AG08395 (cell line): Measurements from ENCODE around the gene ZNF763.
"Not testable (repeated sequence)": the region's sequence is repeated elsewhere in the genome, so short reads cannot be mapped to it uniquely, and the experiment has no call there.

Experiments used
- DNase-seq: peaks from one replicate; pipeline ENCODE4 v3.0.0; 2012; ENCODE audit warnings: mixed read lengths, low spot score

Gene ZNF763

GRCh38 chr19:11964858-11965645 is at the start of gene ZNF763:
Gene ZNF763 (plus strand): TSS chr19:11965040. CDS start chr19:11965209, 169 bp downstream.
- DNase-seq, result peak; percentile 93

- DNase-seq, result no peak
Measured at GRCh38 chr19:11921852-11922495, 42.9 kb upstream of the ZNF763 start.

DNA sequence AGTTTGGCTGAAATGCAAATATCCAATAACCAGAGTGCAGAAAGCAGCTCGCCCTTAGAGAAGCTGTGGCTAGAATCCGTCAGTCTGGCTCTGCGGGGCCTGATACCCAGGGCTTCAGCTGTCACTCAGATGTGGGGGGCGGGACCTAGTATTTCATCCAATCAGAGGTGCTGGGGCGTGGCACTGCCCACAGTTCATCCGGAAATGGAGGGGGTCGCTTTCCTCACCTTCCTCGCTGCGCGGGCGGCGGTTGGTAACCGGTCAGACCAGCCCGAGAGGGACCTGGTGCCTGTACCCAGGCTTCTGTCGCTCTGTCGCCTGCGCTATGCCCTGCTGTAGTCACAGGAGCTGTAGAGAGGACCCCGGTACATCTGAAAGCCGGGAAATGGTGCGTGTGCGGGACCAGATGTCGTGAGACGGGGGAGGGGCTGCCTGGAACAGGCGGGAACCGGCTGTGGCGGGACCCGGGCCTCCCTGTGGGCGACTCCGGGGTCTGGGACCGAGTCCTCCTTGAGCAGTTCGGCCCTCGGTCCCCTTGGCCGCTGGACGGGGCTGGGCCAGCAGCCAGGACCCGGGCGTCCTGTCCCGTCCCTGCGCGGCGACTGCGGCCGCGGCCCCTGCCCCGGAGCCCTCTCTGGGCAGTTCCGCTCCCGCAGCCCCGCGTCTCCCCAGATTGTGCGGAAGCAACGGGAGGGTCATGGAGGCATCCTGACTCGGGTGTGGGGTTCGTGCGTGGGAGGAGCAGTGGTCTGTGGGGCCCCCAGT is 39.8 kb upstream of the ZNF763 start, which contains the start of gene ZNF700:
ZNF700 (plus strand) TSS at position 222 of the 765 bp plus-strand sequence; CDS start at position 326, 104 bp downstream.
- DNase-seq, result peak; percentile 95

DNA sequence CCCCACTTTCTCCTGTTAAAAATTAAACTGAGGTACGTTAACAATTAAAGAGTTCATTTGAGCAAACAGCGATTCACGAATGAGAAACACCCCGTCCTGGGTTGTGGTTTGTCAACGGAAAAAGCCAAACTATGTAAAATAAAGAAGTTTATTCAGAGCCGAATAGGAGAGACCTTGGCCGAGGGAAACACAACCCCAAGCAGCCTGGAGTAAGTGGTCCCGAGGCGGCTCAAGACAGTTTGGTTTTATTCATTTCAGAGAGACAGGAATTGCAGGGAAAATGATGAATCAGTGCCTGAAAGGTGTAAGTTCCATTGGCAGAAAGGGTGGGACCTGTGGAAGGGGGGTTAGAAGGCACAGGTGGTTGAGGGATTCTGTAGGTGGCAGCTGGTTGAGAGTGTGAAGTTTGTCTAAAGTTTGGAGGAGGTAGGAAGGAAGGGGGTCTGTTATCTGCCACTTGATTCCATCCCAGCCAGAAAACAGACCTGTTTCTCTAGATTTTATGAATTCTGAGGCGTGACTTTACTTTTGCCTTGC is 39.1 kb upstream of the ZNF763 start:
- DNase-seq, result not testable (repeated sequence)

DNA sequence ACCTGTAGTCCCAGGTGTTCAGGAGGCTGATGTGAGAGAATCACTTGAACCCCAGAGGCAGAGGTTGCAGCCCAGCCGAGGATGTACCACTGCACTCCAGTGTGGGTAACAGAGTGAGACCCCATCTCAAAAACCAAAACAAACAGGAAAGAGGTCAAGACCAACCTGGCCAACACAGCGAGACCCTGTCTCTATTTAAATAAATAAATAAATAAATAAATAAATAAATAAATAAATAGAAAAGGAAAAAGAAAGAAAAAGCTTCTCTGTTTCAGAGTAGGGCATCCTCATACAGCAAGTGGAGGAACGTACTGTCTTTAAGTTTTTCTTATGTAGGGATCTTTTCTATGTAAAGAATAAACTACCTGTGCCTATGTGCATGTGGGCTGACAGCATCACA is 37.6 kb upstream of the ZNF763 start:
- no peak for DNase-seq

- no peak for DNase-seq
Measured at GRCh38 chr19:11931051-11931450, 33.8 kb upstream of the ZNF763 start.

GRCh38 chr19:11931513-11931912 is 33.3 kb upstream of the ZNF763 start:
- DNase-seq, result no peak

GRCh38 chr19:11935829-11936228 is 29.0 kb upstream of the ZNF763 start:
- DNase-seq, result not testable (repeated sequence)

- not testable (repeated sequence) for DNase-seq
Measured at GRCh38 chr19:11938383-11938782, 26.5 kb upstream of the ZNF763 start.

GRCh38 chr19:11941361-11941887 is 23.4 kb upstream of the ZNF763 start:
- not testable (repeated sequence) for DNase-seq

DNA sequence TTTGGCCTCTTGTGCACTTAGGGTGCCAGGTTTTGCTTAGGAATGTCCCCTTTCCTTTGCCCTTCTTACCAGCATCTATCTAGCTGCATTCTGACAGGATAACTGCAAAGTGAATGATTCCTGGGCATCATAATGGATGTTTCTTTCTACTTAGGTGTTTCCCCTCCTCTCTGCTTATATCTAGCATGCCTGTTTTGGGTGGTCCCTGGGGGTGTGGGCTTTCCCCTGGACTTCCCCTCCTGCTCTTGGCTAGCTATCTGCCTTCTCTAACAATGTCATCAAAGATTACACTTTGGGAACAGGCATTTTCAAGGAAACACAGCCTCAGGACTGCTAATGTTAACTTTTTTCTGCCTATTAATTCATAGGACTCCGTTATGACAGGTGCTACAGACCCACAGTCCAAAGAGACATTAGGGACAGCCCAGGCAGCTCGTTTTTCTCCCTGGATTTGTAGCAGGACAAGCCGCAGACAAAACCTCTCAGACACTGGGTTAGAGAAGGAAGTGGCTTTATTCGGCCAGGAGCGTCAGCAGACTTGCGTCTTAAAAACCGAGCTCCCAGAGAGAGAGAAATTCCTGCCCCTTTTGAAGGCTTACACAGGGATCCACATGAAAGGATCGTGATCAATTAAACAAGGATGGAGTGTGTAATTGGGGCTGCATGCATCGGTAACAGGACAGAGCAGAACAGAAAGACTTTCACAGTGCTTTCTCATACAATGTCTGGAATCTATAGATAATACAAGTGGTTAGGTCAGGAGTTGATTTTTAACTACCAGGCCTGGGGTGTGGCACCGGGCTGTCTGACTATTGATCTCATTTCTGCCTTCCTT is 22.6 kb upstream of the ZNF763 start:
- DNase-seq, result no peak

- DNase-seq, result no peak
Measured at GRCh38 chr19:11942843-11943108, 22.1 kb upstream of the ZNF763 start.

GRCh38 chr19:11944656-11945055 is 20.2 kb upstream of the ZNF763 start:
- DNase-seq, result no peak

GRCh38 chr19:11948646-11949045 is 16.2 kb upstream of the ZNF763 start:
- no peak for DNase-seq

- no peak for DNase-seq
Measured at GRCh38 chr19:11949201-11949600, 15.6 kb upstream of the ZNF763 start.

DNA sequence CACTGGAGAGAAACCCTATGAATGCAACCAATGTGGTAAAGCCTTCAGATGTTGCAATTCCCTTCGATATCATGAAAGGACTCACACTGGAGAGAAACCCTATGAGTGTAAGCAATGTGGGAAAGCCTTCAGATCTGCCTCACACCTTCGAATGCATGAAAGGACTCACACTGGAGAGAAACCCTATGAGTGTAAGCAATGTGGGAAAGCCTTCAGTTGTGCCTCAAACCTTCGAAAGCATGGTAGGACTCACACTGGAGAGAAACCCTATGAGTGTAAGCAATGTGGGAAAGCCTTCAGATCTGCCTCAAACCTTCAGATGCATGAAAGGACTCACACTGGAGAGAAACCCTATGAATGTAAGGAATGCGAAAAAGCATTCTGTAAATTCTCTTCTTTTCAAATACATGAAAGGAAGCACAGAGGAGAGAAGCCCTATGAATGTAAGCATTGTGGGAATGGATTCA is 15.2 kb upstream of the ZNF763 start:
- DNase-seq, result not testable (repeated sequence)

DNA sequence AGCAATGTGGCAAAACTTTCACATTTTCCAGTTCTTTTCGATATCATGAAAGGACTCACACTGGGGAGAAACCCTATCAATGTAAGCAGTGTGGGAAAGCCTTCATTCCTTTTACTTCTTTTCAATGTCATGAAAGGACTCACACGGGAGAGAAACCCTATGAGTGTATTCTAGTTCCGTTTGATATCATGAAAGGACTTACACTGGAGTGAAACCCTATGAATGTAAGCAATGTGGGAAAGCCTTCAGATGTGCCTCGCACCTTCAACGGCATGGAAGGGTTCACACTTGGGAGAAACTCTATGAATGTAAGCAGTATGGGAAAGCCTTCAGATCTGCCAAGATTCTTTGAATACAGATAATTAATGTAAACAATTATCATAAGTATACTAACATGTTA is 14.5 kb upstream of the ZNF763 start:
- DNase-seq, result no peak

- DNase-seq, result peak; percentile 75
Measured at GRCh38 chr19:11963566-11964355, 1.1 kb upstream of the ZNF763 start.

GRCh38 chr19:11964496-11964857 is 363 bp upstream of the ZNF763 start:
- peak; percentile 16 for DNase-seq

- DNase-seq, result no peak
Measured at GRCh38 chr19:11970174-11970573, 5.3 kb downstream of the ZNF763 start.

DNA sequence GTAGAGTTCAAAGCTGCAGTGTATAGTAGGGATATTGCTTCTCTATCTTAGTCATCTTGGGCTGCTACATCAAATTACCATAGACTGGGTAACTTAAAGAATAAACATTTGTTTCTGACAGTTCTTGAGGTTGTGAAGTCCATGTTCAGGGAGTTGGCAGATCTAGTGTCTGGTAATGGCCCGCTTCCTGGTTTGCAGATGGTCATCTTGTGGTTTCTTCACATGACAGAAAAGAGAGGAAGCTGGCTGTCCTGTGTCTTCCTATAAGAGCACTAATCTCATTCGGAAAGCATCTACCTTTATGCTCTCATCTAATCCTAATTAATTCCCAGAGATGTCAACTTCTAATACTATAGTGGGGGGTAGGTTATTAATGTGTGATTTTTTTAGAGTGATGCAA is 6.2 kb downstream of the ZNF763 start:
- DNase-seq, result no peak
